Body of pancreas (tissue), 4 donors: ENCODE results near the gene TCF7. TPM values are rescaled to one million over a fixed set of nuclear protein-coding genes. Genes with fewer than 3 reads are reported as not detected.

Source experiments
- ATAC-seq: fragments of 150-250 bp; one replicate; pipeline ENCODE4 v1.9.1; 2016
- DNase-seq, 4 donors: peaks; one replicate each; pipeline ENCODE4 v3.0.0-alpha.2; 2019
- H3K27ac ChIP-seq, 4 donors: fragments of 200-600 bp; sonication (generic); 1 replicate in 3 of 4; 2 replicates in 1 of 4; pipeline versions ENCODE4 v1.5.1 to v1.6.1; 2016 to 2019; ENCODE audit warnings: mild to moderate bottlenecking in 1 of 4, mixed read lengths in 1 of 4, moderate library complexity in 1 of 4
- H3K27me3 ChIP-seq, 2 donors: fragments of 200-600 bp; sonication (generic); one replicate each; pipeline ENCODE4 v1.6.0; 2016; ENCODE audit warnings: mild to moderate bottlenecking in 1 of 2
- H3K36me3 ChIP-seq, 2 donors: fragments of 200-600 bp; sonication (generic); replicated peaks in 1 of 2; 2 replicates each; pipeline ENCODE4 v1.5.1; 2016; ENCODE audit warnings: low read depth in 2 of 2; ENCODE audit not compliant: insufficient read depth in 1 of 2
- H3K4me1 ChIP-seq: fragments of 200-600 bp; sonication (generic); one replicate; pipeline ENCODE4 v1.6.0; 2016
- H3K4me3 ChIP-seq, 2 donors: fragments of 200-600 bp; sonication (generic); 1 replicate in 1 of 2; 2 replicates in 1 of 2; pipeline ENCODE4 v1.5.1; 2016 to 2019
- H3K9me3 ChIP-seq, 3 donors: fragments of 200-600 bp; sonication (generic); 1 replicate in 2 of 3; 2 replicates in 1 of 3; pipeline ENCODE4 v1.5.1; 2016
- CTCF ChIP-seq, 7 experiments: fragments of 450-650 bp in 4 of 7; fragments of 200-600 bp in 3 of 7; sonication (generic) in 3 of 7; IDR thresholded peaks; one replicate each; pipeline ENCODE4 v1.5.1; 2016 to 2019; ENCODE audit warnings: antibody characterized with exemption in 7 of 7
- POLR2A ChIP-seq, 3 donors: fragments of 450-650 bp; IDR thresholded peaks; one replicate each; pipeline ENCODE4 v1.6.1; 2016; ENCODE audit warnings: antibody characterized with exemption in 3 of 3, mild to moderate bottlenecking in 2 of 3
- WGBS, 2 donors: methylation state at CpG; one replicate each; pipeline ENCODE4 v1.1.5; 2017; 5-methylcytosine and 5-hydroxymethylcytosine counted together
- intact Hi-C: fragments of 100-400 bp; cut with DNase I; formaldehyde crosslinking; loops from one replicate; pipeline ENCODE4 v1.15.1; 2023
- total RNA-seq, 2 donors: library from RNA; depleted of rRNA; stranded (reverse); fragments of >200 nt; gene quantifications; one replicate each; pipeline ENCODE4 v1.1.0, GENCODE V29; 2016

Gene TCF7
- total RNA-seq, 2 donors from 2014 or later, result 6.3 to 9.1 TPM

GRCh38 chr5:134088994-134089560 lies 25.4 kb upstream of the TCF7 start:
- no peak overlapping the region for H3K27ac ChIP-seq
- 92 to 100% methylated on average over 2 to 5 of the region's 5 CpGs for WGBS, 2 donors
- H3K27me3 ChIP-seq, result no peaks in the 10 kb centered on the region
- H3K36me3 ChIP-seq, result no peaks in the 10 kb centered on the region
- no peaks in the 10 kb centered on the region for H3K4me1 ChIP-seq
- no peaks in the 10 kb centered on the region for H3K9me3 ChIP-seq
- TF ChIP-seq POLR2A (IDR thresholded peaks at IDR 0.05), result no peak
- TF ChIP-seq CTCF (IDR thresholded peaks at IDR 0.05), result no peak
- H3K4me3 ChIP-seq, result no peak overlapping the region
- ATAC-seq (no peak), DNase-seq (no peak)
- intact Hi-C loops, result no loop called here

GRCh38 chr5:134090522-134090921 lies 24.0 kb upstream of the TCF7 start:
- intact Hi-C loops, result no loop called here
- Histone ChIP-seq H3K4me3 (no peak overlapping the region), H3K9me3 (no peaks in the 10 kb centered on the region), H3K27ac (no peak overlapping the region), H3K36me3 (no peaks in the 10 kb centered on the region), H3K4me1 (peaks cover 7% of the 10 kb centered on the region), H3K27me3 (no peaks in the 10 kb centered on the region)
- TF ChIP-seq POLR2A (IDR thresholded peaks at IDR 0.05) (no peak), CTCF (IDR thresholded peaks at IDR 0.05) (no peak)
- no peak for ATAC-seq
- no peak for DNase-seq
- 41 to 42% methylated on average over 5 of the region's 5 CpGs for WGBS, 2 donors

- Histone ChIP-seq H3K4me1 (peaks cover 7% of the 10 kb centered on the region), H3K36me3 (no peaks in the 10 kb centered on the region), H3K27ac (no peak overlapping the region), H3K9me3 (no peaks in the 10 kb centered on the region), H3K27me3 (no peaks in the 10 kb centered on the region), H3K4me3 (no peak overlapping the region)
- intact Hi-C loops, result no loop called here
- TF ChIP-seq POLR2A (IDR thresholded peaks at IDR 0.05) (no peak), CTCF (IDR thresholded peaks at IDR 0.05) (no peak)
- DNase-seq (no peak), ATAC-seq (no peak)
- 70 to 81% methylated on average over 6 of the region's 6 CpGs for WGBS, 2 donors
These were observed 22.8 kb upstream of the TCF7 start for GRCh38 chr5:134091626-134092121.

GRCh38 chr5:134092875-134093274 lies 21.6 kb upstream of the TCF7 start:
- no peak for TF ChIP-seq POLR2A (IDR thresholded peaks at IDR 0.05)
- no peak for TF ChIP-seq CTCF (IDR thresholded peaks at IDR 0.05)
- peak in 3 of 4 donors; percentile 69 to 85 (median 80) for DNase-seq
- 79 to 86% methylated on average over 1 of the region's 1 CpG for WGBS, 2 donors
- no peaks in the 10 kb centered on the region for H3K9me3 ChIP-seq
- intact Hi-C loops, result no loop called here
- no peaks in the 10 kb centered on the region for H3K27me3 ChIP-seq
- H3K4me3 ChIP-seq, result no peak overlapping the region
- no peaks in the 10 kb centered on the region for H3K36me3 ChIP-seq
- peaks cover 7% of the 10 kb centered on the region for H3K4me1 ChIP-seq
- peak overlapping the region in 1 of 4 donors; percentile 12 for H3K27ac ChIP-seq
- ATAC-seq, result peak; percentile 15

- DNase-seq (no peak), ATAC-seq (no peak)
- TF ChIP-seq POLR2A (IDR thresholded peaks at IDR 0.05), result no peak
- Histone ChIP-seq H3K4me3 (no peak overlapping the region), H3K36me3 (no peaks in the 10 kb centered on the region), H3K9me3 (no peaks in the 10 kb centered on the region), H3K27me3 (no peaks in the 10 kb centered on the region), H3K27ac (no peak overlapping the region), H3K4me1 (peaks cover 7% of the 10 kb centered on the region)
- intact Hi-C loops, result no loop called here
- 92% methylated on average over 5 of the region's 5 CpGs; no CpG with 5 or more reads in 1 of the 2 donors for WGBS, 2 donors
These were observed 21.1 kb upstream of the TCF7 start for GRCh38 chr5:134093351-134093750.
